Prostate gland (tissue), 2 donors: ENCODE data around the gene LVRN.

Experiments
- POLR2A ChIP-seq: fragments of 450-650 bp; IDR thresholded peaks from one replicate; pipeline ENCODE4 v1.6.1; 2016; ENCODE audit warnings: antibody characterized with exemption, mild to moderate bottlenecking
- POLR2AphosphoS5 ChIP-seq: sonication (generic); formaldehyde crosslinking; IDR thresholded peaks from one replicate; pipeline ENCODE4 v1.6.1; 2017; ENCODE audit warnings: antibody characterized with exemption
- TF ChIP-seq, protein P1 (sequence below), 4 experiments: fragments of 200-600 bp in 2 of 4; fragments of 450-650 bp in 2 of 4; sonication (generic) in 2 of 4; IDR thresholded peaks; 1 replicate in 3 of 4; 2 replicates in 1 of 4; pipeline ENCODE4 v1.5.1; 2016 to 2019; ENCODE audit warnings: antibody characterized with exemption in 4 of 4, mild to moderate bottlenecking in 2 of 4, moderate library complexity in 2 of 4

DNA sequence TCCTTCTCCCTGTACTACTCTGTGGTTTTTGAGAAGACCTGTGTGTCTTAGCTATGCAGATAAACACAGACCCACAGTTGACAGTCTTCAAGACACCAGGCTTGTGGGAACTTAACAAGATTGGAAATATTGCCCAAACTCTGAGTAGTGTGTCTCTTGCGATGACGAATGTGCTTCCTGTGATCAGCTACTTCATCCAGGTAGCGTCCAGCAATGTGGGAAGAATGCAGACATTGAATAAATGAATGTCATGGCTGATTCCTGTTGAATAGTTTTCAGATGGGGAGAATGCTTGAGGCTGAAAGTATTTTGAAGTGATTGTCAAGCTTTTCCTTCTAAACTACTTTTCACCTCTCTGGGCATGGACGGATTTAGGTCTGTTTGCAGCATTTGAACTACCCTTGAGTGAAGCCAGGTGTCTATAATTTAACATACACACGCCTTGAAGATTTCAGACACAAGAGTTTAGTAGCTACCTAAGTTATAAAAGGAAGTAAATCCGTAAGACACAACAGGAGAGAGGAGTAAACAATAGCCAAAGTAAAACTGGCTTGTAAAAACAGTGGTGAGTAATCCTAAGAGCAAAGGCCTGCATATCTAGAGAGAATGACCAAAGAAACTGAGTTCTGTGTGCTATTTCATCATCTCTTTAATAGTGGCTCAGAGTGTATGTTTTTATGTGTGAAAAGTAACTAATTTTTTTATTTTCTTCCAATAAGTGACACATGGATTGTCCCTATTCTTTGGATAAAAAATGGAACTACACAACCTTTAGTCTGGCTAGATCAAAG, 40.0 kb downstream of the LVRN start:
- TF ChIP-seq, protein P1, sequence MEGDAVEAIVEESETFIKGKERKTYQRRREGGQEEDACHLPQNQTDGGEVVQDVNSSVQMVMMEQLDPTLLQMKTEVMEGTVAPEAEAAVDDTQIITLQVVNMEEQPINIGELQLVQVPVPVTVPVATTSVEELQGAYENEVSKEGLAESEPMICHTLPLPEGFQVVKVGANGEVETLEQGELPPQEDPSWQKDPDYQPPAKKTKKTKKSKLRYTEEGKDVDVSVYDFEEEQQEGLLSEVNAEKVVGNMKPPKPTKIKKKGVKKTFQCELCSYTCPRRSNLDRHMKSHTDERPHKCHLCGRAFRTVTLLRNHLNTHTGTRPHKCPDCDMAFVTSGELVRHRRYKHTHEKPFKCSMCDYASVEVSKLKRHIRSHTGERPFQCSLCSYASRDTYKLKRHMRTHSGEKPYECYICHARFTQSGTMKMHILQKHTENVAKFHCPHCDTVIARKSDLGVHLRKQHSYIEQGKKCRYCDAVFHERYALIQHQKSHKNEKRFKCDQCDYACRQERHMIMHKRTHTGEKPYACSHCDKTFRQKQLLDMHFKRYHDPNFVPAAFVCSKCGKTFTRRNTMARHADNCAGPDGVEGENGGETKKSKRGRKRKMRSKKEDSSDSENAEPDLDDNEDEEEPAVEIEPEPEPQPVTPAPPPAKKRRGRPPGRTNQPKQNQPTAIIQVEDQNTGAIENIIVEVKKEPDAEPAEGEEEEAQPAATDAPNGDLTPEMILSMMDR (IDR thresholded peaks at IDR 0.05): no peak
- no peak for TF ChIP-seq POLR2AphosphoS5
- TF ChIP-seq POLR2A: no peak
